Body of pancreas (tissue), 4 donors: Measurements from ENCODE around the gene CREBL2. TPM values are rescaled to one million over a fixed set of nuclear protein-coding genes. Genes with fewer than 3 reads are reported as not detected.
A peak's percentile ranks its signal among the peaks of the same experiment; 100 is the strongest.
"Not testable (repeated sequence)": the region's sequence is repeated elsewhere in the genome, so short reads cannot be mapped to it uniquely, and the experiment has no call there.

ENCODE experiments used
- ATAC-seq: fragments of 150-250 bp; one replicate; pipeline ENCODE4 v1.9.1; 2016
- DNase-seq, 4 donors: peaks; one replicate each; pipeline ENCODE4 v3.0.0-alpha.2; 2019
- H3K27ac ChIP-seq, 4 donors: fragments of 200-600 bp; sonication (generic); 1 replicate in 3 of 4; 2 replicates in 1 of 4; pipeline versions ENCODE4 v1.5.1 to v1.6.1; 2016 to 2019; ENCODE audit warnings: mild to moderate bottlenecking in 1 of 4, mixed read lengths in 1 of 4, moderate library complexity in 1 of 4
- H3K27me3 ChIP-seq, 2 donors: fragments of 200-600 bp; sonication (generic); one replicate each; pipeline ENCODE4 v1.6.0; 2016; ENCODE audit warnings: mild to moderate bottlenecking in 1 of 2
- H3K36me3 ChIP-seq, 2 donors: fragments of 200-600 bp; sonication (generic); replicated peaks in 1 of 2; 2 replicates each; pipeline ENCODE4 v1.5.1; 2016; ENCODE audit warnings: low read depth in 2 of 2; ENCODE audit not compliant: insufficient read depth in 1 of 2
- H3K4me1 ChIP-seq: fragments of 200-600 bp; sonication (generic); one replicate; pipeline ENCODE4 v1.6.0; 2016
- H3K4me3 ChIP-seq, 2 donors: fragments of 200-600 bp; sonication (generic); 1 replicate in 1 of 2; 2 replicates in 1 of 2; pipeline ENCODE4 v1.5.1; 2016 to 2019
- H3K9me3 ChIP-seq, 3 donors: fragments of 200-600 bp; sonication (generic); 1 replicate in 2 of 3; 2 replicates in 1 of 3; pipeline ENCODE4 v1.5.1; 2016
- CTCF ChIP-seq, 7 experiments: fragments of 450-650 bp in 4 of 7; fragments of 200-600 bp in 3 of 7; sonication (generic) in 3 of 7; IDR thresholded peaks; one replicate each; pipeline ENCODE4 v1.5.1; 2016 to 2019; ENCODE audit warnings: antibody characterized with exemption in 7 of 7
- POLR2A ChIP-seq, 3 donors: fragments of 450-650 bp; IDR thresholded peaks; one replicate each; pipeline ENCODE4 v1.6.1; 2016; ENCODE audit warnings: antibody characterized with exemption in 3 of 3, mild to moderate bottlenecking in 2 of 3
- WGBS, 2 donors: methylation state at CpG; one replicate each; pipeline ENCODE4 v1.1.5; 2017; 5-methylcytosine and 5-hydroxymethylcytosine counted together
- intact Hi-C: fragments of 100-400 bp; cut with DNase I; formaldehyde crosslinking; loops from one replicate; pipeline ENCODE4 v1.15.1; 2023
- total RNA-seq, 2 donors: library from RNA; depleted of rRNA; stranded (reverse); fragments of >200 nt; gene quantifications; one replicate each; pipeline ENCODE4 v1.1.0, GENCODE V29; 2016

Gene CREBL2
- total RNA-seq, 2 donors from 2014 or later, result 13.8 to 31.4 TPM

GRCh38 chr12:12645485-12645884 lies 33.8 kb downstream of the CREBL2 start:
- ATAC-seq, result no peak
- WGBS, 2 donors, result 48 to 65% methylated on average over 3 of the region's 3 CpGs

GRCh38 chr12:12645968-12646367 lies 34.3 kb downstream of the CREBL2 start:
- peaks cover 0 to 21% (median 0%) of the 10 kb centered on the region in 3 donors for H3K9me3 ChIP-seq
- H3K4me1 ChIP-seq, H3K27ac ChIP-seq, intact Hi-C loops, ATAC-seq, H3K4me3 ChIP-seq, H3K27me3 ChIP-seq, H3K36me3 ChIP-seq, DNase-seq: not testable (repeated sequence)
- WGBS, 2 donors, result 92 to 95% methylated on average over 6 of the region's 6 CpGs

More at GRCh38 chr12:12645485-12645884, 33.8 kb downstream of the CREBL2 start:
- peak in 3 of 4 donors; percentile 19 to 32 (median 30) for DNase-seq
- TF ChIP-seq POLR2A (IDR thresholded peaks at IDR 0.05) (no peak), CTCF (IDR thresholded peaks at IDR 0.05) (peak in 5 of 7 experiments; percentile 36 to 53 (median 42))
- Histone ChIP-seq H3K4me3 (no peak overlapping the region), H3K9me3 (peaks cover 0 to 21% (median 0%) of the 10 kb centered on the region in 3 donors), H3K27me3 (no peaks in the 10 kb centered on the region), H3K27ac (no peak overlapping the region), H3K36me3 (peaks cover 0 to 5% of the 10 kb centered on the region in 2 donors), H3K4me1 (no peaks in the 10 kb centered on the region)
- intact Hi-C loops, result no loop called here

GRCh38 chr12:12646483-12647072 lies 34.9 kb downstream of the CREBL2 start:
- no peak for TF ChIP-seq POLR2A (IDR thresholded peaks at IDR 0.05)
- H3K27me3 ChIP-seq, result no peaks in the 10 kb centered on the region
- ATAC-seq, result no peak
- H3K9me3 ChIP-seq, result peaks cover 0 to 21% (median 0%) of the 10 kb centered on the region in 3 donors
- no peak overlapping the region for H3K4me3 ChIP-seq
- H3K36me3 ChIP-seq, result peaks cover 0 to 5% of the 10 kb centered on the region in 2 donors
- DNase-seq, result no peak
- H3K27ac ChIP-seq, result no peak overlapping the region
- intact Hi-C loops, result no loop called here
- no peaks in the 10 kb centered on the region for H3K4me1 ChIP-seq
- 93 to 94% methylated on average over 1 of the region's 1 CpG for WGBS, 2 donors

- H3K27ac ChIP-seq, result no peak overlapping the region
- H3K36me3 ChIP-seq, result peaks cover 0 to under 1% of the 10 kb centered on the region in 2 donors
- no peak overlapping the region for H3K4me3 ChIP-seq
- H3K9me3 ChIP-seq, result peaks cover 0 to 21% (median 0%) of the 10 kb centered on the region in 3 donors
- H3K27me3 ChIP-seq, result no peaks in the 10 kb centered on the region
- DNase-seq, result no peak
- intact Hi-C loops, result no loop called here
- H3K4me1 ChIP-seq, result no peaks in the 10 kb centered on the region
- no peak for ATAC-seq
- TF ChIP-seq POLR2A (IDR thresholded peaks at IDR 0.05) (no peak), CTCF (IDR thresholded peaks at IDR 0.05) (no peak)
These were observed 36.6 kb downstream of the CREBL2 start for GRCh38 chr12:12648284-12648683.

GRCh38 chr12:12648951-12649650 lies 37.4 kb downstream of the CREBL2 start:
- TF ChIP-seq CTCF (IDR thresholded peaks at IDR 0.05) (no peak), POLR2A (IDR thresholded peaks at IDR 0.05) (no peak)
- H3K36me3 ChIP-seq, result no peaks in the 10 kb centered on the region
- no peaks in the 10 kb centered on the region for H3K27me3 ChIP-seq
- no peaks in the 10 kb centered on the region for H3K4me1 ChIP-seq
- intact Hi-C loops, result no loop called here
- H3K4me3 ChIP-seq, result no peak overlapping the region
- ATAC-seq, result no peak
- DNase-seq, result no peak
- H3K9me3 ChIP-seq, result peaks cover 0 to 21% (median 0%) of the 10 kb centered on the region in 3 donors
- no peak overlapping the region for H3K27ac ChIP-seq
